Neuronal stem cell (in vitro differentiated cells): ENCODE results near the gene FADS1.

Experiments used
- DNase-seq: peaks from one replicate; pipeline ENCODE4 v3.0.0-alpha.2; 2013; ENCODE audit warnings: low spot score
- H2AFZ ChIP-seq: one replicate; pipeline ENCODE4 v1.6.1; 2013; ENCODE audit warnings: mild to moderate bottlenecking, low read length, inconsistent platforms
- H2AK5ac ChIP-seq: 2 replicates; pipeline ENCODE4 v1.6.1; 2013; ENCODE audit warnings: low read depth, mild to moderate bottlenecking, inconsistent platforms, low read length, moderate library complexity, mixed read lengths
- H2BK120ac ChIP-seq: 2 replicates; pipeline ENCODE4 v1.6.1; 2013; ENCODE audit warnings: low read depth, mild to moderate bottlenecking, inconsistent platforms, low read length, moderate library complexity, mixed read lengths
- H2BK12ac ChIP-seq: one replicate; pipeline ENCODE4 v1.6.1; 2013; ENCODE audit warnings: low read length, inconsistent platforms
- H2BK15ac ChIP-seq: 2 replicates; pipeline ENCODE4 v1.6.1; 2013; ENCODE audit warnings: mild to moderate bottlenecking, low read length, inconsistent platforms, mixed read lengths
- H2BK5ac ChIP-seq: one replicate; pipeline ENCODE4 v1.6.1; 2013; ENCODE audit warnings: inconsistent platforms, mild to moderate bottlenecking, low read length, moderate library complexity
- H3K14ac ChIP-seq: one replicate; pipeline ENCODE4 v1.6.1; 2013; ENCODE audit warnings: low read length, inconsistent platforms
- H3K18ac ChIP-seq: 2 replicates; pipeline ENCODE4 v1.6.1; 2013; ENCODE audit warnings: low read length, inconsistent platforms
- H3K23ac ChIP-seq: 2 replicates; pipeline ENCODE4 v1.6.1; 2013; ENCODE audit warnings: low read depth, mild to moderate bottlenecking, mixed read lengths, low read length, inconsistent platforms; ENCODE audit not compliant: poor library complexity
- H3K27ac ChIP-seq: replicated peaks from 3 replicates; pipeline ENCODE4 v1.5.1; 2013; ENCODE audit warnings: low read length, inconsistent platforms
- H3K27me3 ChIP-seq, 3 experiments: 2 replicates each; pipeline ENCODE4 v1.6.1; 2013; ENCODE audit warnings: low read length in 3 of 3, mild to moderate bottlenecking in 2 of 3, inconsistent platforms in 1 of 3, low read depth in 1 of 3, mixed read lengths in 1 of 3, moderate library complexity in 1 of 3; ENCODE audit not compliant: control insufficient read depth in 3 of 3, insufficient read depth in 3 of 3
- H3K36me3 ChIP-seq, 2 donors: replicated peaks in 1 of 2; 2 replicates each; pipeline ENCODE4 v1.6.1; 2013; ENCODE audit warnings: low read length in 2 of 2; ENCODE audit not compliant: control insufficient read depth in 2 of 2, insufficient read depth in 2 of 2
- H3K4ac ChIP-seq: 2 replicates; pipeline ENCODE4 v1.6.1; 2013; ENCODE audit warnings: inconsistent platforms, mild to moderate bottlenecking, low read length, moderate library complexity
- H3K4me1 ChIP-seq, 2 donors: 1 replicate in 1 of 2; 2 replicates in 1 of 2; pipeline ENCODE4 v1.6.1; 2013; ENCODE audit warnings: low read length in 2 of 2, low read depth in 1 of 2; ENCODE audit not compliant: control insufficient read depth in 2 of 2, insufficient read depth in 1 of 2
- H3K4me2 ChIP-seq: one replicate; pipeline ENCODE4 v1.6.1; 2013; ENCODE audit warnings: mild to moderate bottlenecking, low read length, inconsistent platforms; ENCODE audit not compliant: insufficient read depth, poor library complexity, severe bottlenecking
- H3K4me3 ChIP-seq, 2 donors: 2 replicates each; pipeline ENCODE4 v1.5.1; 2013; ENCODE audit warnings: low read length in 2 of 2, mild to moderate bottlenecking in 2 of 2, inconsistent platforms in 1 of 2, moderate library complexity in 1 of 2
- H3K79me1 ChIP-seq: one replicate; pipeline ENCODE4 v1.6.1; 2013; ENCODE audit warnings: low read depth, mild to moderate bottlenecking, inconsistent platforms, low read length, moderate library complexity
- H3K9ac ChIP-seq: one replicate; pipeline ENCODE4 v1.6.1; 2013; ENCODE audit warnings: mild to moderate bottlenecking, low read depth, low read length, inconsistent platforms; ENCODE audit not compliant: poor library complexity
- H3K9me3 ChIP-seq, 2 donors: replicated peaks in 1 of 2; 2 replicates each; pipeline versions ENCODE3 to v1.6.1; 2013; ENCODE audit warnings: low read length in 2 of 2, mild to moderate bottlenecking in 2 of 2, inconsistent platforms in 1 of 2, low read depth in 1 of 2, mixed read lengths in 1 of 2, moderate library complexity in 1 of 2; ENCODE audit not compliant: control insufficient read depth in 2 of 2, insufficient read depth in 1 of 2
- H4K8ac ChIP-seq: one replicate; pipeline ENCODE4 v1.6.1; 2013; ENCODE audit warnings: low read depth, mild to moderate bottlenecking, inconsistent platforms, low read length, moderate library complexity
- H4K91ac ChIP-seq: one replicate; pipeline ENCODE4 v1.6.1; 2013; ENCODE audit warnings: low read length, low read depth, mild to moderate bottlenecking, inconsistent platforms; ENCODE audit not compliant: poor library complexity
- WGBS, 2 donors: extraction: QIAGEN DNeasy Blood & Tissue Kit; methylation state at CpG; one replicate each; pipeline ENCODE4 v1.1.7; 2013; ENCODE audit warnings: missing lambda C conversion rate in 2 of 2, mixed read lengths in 1 of 2; ENCODE audit not compliant: insufficient read length in 2 of 2, insufficient replicate concordance in 1 of 2; ENCODE audit errors: extremely low coverage in 2 of 2; 5-methylcytosine and 5-hydroxymethylcytosine counted together

Gene FADS1

DNA sequence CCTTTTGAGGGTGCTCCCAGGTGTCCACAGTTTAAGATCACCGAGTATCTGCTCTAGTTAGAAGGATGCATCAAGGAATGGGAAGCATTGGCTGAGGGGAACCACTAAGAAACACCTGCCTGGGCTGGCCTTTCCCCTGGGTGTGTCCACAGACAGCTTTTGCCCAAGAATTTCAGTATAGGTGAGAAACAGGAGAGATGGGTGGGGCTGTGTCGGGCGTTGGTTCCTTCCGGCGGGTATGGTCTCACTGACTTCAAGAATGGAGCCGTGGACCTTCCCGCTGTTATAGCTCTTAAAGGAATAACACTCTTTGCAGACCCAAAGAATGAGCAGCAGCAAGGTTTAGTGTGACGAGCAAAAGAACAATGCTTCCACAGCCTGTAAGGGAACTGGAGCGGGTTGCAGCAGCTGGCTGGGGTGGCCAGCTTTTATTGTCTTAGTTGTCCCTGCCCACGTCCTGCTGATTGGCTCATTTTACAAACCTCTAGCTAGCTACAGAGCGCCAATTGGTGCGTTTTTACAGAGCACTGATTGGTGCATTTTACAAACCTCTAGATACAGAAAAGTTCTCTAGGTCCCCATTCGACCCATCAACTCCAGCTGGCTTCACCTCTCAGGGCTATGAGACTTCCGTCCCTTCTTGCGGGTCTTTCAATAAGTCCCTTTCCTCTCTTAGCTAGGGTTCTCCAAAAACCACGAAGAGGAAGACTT lies 2.4 kb downstream of the FADS1 start:
- Histone ChIP-seq H2BK120ac (peak overlapping the region; percentile 88), H3K9ac (peak overlapping the region; percentile 89), H2AFZ (peak overlapping the region; percentile 12), H3K4me2 (peak overlapping the region; percentile 85), H3K4ac (peak overlapping the region; percentile 57), H4K91ac (peak overlapping the region; percentile 96), H2BK5ac (peak overlapping the region; percentile 95), H3K4me1 (peaks cover 14 to 19% of the 10 kb centered on the region in 2 donors), H3K27ac (peak overlapping the region; percentile 96), H3K23ac (peak overlapping the region; percentile 99), H2AK5ac (peak overlapping the region; percentile 63), H3K9me3 (peaks cover 0 to 3% of the 10 kb centered on the region in 2 donors), H3K36me3 (peaks cover 42 to 53% of the 10 kb centered on the region in 2 donors), H3K27me3 (no peaks in the 10 kb centered on the region), H3K18ac (peak overlapping the region; percentile 99), H3K14ac (no peak overlapping the region), H2BK12ac (no peak overlapping the region), H4K8ac (no peak overlapping the region), H2BK15ac (peak overlapping the region; percentile 88), H3K79me1 (peaks cover 27% of the 10 kb centered on the region), H3K4me3 (peak overlapping the region; percentile 66 to 91)
- no peak for DNase-seq
- no CpG with 5 or more reads among the region's 16 CpGs for WGBS, 2 donors

DNA sequence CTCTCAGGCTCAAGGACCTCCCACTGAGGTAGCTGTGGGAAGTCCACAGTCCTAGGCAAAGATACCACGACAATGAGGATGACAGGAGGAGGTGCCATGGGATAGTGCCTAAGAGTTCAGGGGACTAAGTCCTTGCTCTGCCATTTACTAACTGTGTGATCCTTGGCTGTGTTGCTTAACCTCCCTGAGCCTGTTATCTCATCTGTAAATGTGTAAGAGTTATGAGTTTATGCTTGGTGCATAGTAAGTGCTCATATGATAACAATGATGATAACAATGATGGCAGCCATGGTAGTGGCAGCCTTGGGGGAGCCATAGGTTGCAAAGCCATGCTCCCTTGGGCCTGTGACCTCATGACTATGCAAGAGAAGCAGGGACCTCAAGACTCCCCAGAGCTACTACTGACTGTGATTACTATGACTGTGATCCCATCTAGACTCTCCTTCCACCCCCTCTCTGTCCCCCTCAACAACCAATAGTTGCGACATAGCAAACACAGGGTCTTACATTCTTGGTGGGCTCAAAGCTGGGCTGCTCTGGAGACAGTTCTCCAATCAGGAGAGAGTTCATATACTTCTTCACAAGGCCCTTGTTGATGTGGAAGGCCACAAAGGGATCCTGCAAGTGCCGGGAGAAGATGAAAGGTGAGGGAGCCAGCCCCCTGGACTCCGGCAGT lies 3.9 kb downstream of the FADS1 start:
- Histone ChIP-seq H3K23ac (no peak overlapping the region), H3K79me1 (peaks cover 27% of the 10 kb centered on the region), H2BK15ac (no peak overlapping the region), H3K4me3 (no peak overlapping the region), H3K36me3 (peaks cover 54 to 68% of the 10 kb centered on the region in 2 donors), H2BK12ac (no peak overlapping the region), H3K27ac (no peak overlapping the region), H2AK5ac (no peak overlapping the region), H2BK120ac (no peak overlapping the region), H3K4me1 (peaks cover 13 to 14% of the 10 kb centered on the region in 2 donors), H2BK5ac (no peak overlapping the region), H3K4me2 (no peak overlapping the region), H3K18ac (no peak overlapping the region), H3K9ac (no peak overlapping the region), H2AFZ (no peak overlapping the region), H3K27me3 (no peaks in the 10 kb centered on the region), H3K14ac (no peak overlapping the region), H4K8ac (no peak overlapping the region), H3K9me3 (peaks cover 0 to 3% of the 10 kb centered on the region in 2 donors), H4K91ac (no peak overlapping the region), H3K4ac (no peak overlapping the region)
- no CpG with 5 or more reads among the region's 4 CpGs for WGBS, 2 donors
- DNase-seq, result no peak

DNA sequence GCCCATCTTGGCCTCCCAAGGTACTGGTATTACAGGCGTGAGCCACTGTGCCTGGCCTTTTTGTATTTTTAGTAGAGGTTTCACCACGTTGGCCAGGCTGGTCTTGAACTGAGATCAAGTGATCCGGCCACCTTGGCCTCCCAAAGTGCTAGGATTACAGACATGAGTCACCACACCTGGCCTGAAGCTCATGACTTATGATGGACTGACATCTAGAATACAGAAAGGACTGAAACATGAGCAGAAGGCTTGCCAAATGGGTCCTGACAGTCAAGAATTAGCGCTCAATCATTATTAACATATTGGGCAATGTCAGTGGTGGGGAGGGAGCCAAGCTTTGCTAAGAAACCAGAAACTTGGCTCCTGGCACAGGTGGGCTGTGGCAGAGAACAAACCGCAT lies 5.0 kb downstream of the FADS1 start:
- Histone ChIP-seq H3K4me3 (no peak overlapping the region), H3K27ac (no peak overlapping the region), H3K9me3 (peaks cover 0 to 3% of the 10 kb centered on the region in 2 donors), H4K91ac (no peak overlapping the region), H2BK12ac (no peak overlapping the region), H2BK120ac (no peak overlapping the region), H2AFZ (no peak overlapping the region), H3K9ac (no peak overlapping the region), H3K4ac (no peak overlapping the region), H4K8ac (no peak overlapping the region), H2AK5ac (no peak overlapping the region), H3K4me1 (peaks cover 9 to 10% of the 10 kb centered on the region in 2 donors), H3K27me3 (no peaks in the 10 kb centered on the region), H3K36me3 (peaks cover 59 to 78% of the 10 kb centered on the region in 2 donors), H3K14ac (no peak overlapping the region), H2BK5ac (no peak overlapping the region), H3K18ac (no peak overlapping the region), H3K23ac (no peak overlapping the region), H3K79me1 (peaks cover 27% of the 10 kb centered on the region), H3K4me2 (no peak overlapping the region), H2BK15ac (no peak overlapping the region)
- WGBS, 2 donors, result no CpG with 5 or more reads among the region's 5 CpGs
- DNase-seq, result no peak

DNA sequence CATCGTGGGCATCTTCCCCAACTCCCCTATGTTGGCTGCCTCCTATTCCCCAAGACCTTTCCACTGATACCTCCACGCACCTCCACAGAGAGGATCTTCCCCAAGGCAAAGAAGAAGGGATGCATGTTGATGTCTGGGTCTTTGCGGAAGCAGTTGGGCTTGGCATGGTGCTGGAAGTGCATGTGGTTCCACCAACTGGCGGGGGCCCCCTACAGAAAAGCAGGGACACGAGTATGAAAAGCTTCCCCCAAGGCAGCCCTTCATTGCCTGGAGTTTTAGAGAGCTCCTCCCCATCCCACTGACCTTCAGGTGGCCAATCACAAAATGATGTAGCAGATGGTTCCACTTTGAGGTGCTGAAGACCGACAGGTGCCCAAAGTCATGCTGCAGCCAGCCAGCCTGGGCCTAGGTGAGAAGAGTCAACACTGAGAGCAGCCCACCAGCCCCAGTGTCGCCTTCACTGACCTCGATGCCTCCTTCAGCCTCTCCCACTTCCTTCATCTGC lies 6.1 kb downstream of the FADS1 start:
- WGBS, 2 donors, result no CpG with 5 or more reads among the region's 8 CpGs
- H3K36me3 ChIP-seq, result peaks cover 67 to 88% of the 10 kb centered on the region in 2 donors
- peaks cover 9 to 10% of the 10 kb centered on the region in 2 donors for H3K4me1 ChIP-seq
- H2BK120ac ChIP-seq, result no peak overlapping the region
- no peak overlapping the region for H3K4me2 ChIP-seq
- no peak overlapping the region for H2BK15ac ChIP-seq
- H4K8ac ChIP-seq, result peak overlapping the region; percentile 29
- H2AFZ ChIP-seq, result no peak overlapping the region
- no peak for DNase-seq
- no peak overlapping the region for H4K91ac ChIP-seq
- no peak overlapping the region for H3K27ac ChIP-seq
- peak overlapping the region in 1 of 2 donors; percentile 37 for H3K4me3 ChIP-seq
- no peak overlapping the region for H2BK5ac ChIP-seq
- H3K14ac ChIP-seq, result no peak overlapping the region
- H3K79me1 ChIP-seq, result peaks cover 21% of the 10 kb centered on the region
- peaks cover 0 to 3% of the 10 kb centered on the region in 2 donors for H3K9me3 ChIP-seq
- no peak overlapping the region for H3K9ac ChIP-seq
- no peak overlapping the region for H3K18ac ChIP-seq
- H3K4ac ChIP-seq, result no peak overlapping the region
- H3K27me3 ChIP-seq, result no peaks in the 10 kb centered on the region
- no peak overlapping the region for H3K23ac ChIP-seq
- H2BK12ac ChIP-seq, result no peak overlapping the region
- H2AK5ac ChIP-seq, result no peak overlapping the region
